Activated naive CD4-positive, alpha-beta T cell (primary cell): ENCODE results near the gene ZNF626.
"Not testable (repeated sequence)": the region's sequence is repeated elsewhere in the genome, so short reads cannot be mapped to it uniquely, and the experiment has no call there.

Source experiments
- DNase-seq, 4 experiments: peaks; one replicate each; lab custom pipeline; 2025; lab: John Stamatoyannopoulos, UW

The ZNF626 gene

DNA sequence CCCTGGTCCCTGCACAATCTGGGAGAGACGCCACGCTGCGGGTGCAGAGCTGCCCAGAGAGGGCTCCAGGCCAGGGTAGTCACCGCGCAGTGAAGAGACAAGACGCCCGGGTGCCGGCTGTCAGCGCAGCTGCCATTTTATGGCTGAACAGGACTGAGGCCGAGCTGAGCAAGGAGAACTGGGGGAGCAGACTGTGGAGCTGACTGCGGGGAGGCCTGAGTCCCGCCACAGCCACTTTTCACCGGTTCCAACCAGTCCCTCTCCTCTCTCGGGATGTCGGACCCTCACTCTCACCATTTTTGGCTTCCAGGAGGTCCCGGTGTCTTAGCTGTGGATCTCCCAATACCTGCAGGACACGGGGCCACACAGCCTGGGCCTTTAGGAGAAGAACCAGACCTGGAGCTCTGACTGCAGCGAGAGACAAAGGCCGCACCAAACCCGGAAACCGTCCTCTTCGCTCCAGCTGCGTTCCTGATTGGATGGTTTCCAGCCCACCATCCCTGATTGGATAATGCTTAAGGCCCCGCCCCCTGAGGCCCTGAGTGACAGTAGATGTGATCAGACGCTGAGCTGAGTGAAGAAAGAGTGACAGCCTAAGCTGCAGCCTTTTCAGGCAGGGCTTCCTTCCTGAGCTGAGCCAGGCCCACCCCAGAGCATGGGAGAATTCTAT, at the start of gene ZNF626:
ZNF626 (minus strand) TSS at position 422 of the 670 bp plus-strand sequence; CDS start at position 297, 125 bp downstream.
- DNase-seq, result peak; percentile 54 to 80 (median 70)

GRCh38 chr19:20669263-20669662, 7.9 kb upstream of the ZNF626 start:
- DNase-seq, result no peak

DNA sequence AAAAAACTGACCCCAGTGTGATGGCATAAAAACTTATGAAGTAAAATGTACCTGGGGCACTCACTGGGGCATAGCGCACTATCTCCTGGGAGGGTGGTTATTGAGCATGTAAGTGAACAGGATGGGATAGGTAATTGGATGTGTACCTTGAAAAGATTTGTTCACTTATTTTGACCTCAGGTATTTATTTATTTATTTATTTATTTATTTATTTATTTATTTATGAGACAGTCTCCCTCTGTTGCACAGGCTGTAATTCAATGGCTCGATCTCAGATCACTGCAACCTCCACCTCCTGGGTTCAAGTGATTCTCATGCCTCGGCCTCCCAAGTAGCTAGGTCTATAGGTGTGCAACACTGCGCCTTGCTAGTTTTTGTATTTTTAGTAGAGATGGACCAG, 5.9 kb upstream of the ZNF626 start:
- DNase-seq, result no peak

DNA sequence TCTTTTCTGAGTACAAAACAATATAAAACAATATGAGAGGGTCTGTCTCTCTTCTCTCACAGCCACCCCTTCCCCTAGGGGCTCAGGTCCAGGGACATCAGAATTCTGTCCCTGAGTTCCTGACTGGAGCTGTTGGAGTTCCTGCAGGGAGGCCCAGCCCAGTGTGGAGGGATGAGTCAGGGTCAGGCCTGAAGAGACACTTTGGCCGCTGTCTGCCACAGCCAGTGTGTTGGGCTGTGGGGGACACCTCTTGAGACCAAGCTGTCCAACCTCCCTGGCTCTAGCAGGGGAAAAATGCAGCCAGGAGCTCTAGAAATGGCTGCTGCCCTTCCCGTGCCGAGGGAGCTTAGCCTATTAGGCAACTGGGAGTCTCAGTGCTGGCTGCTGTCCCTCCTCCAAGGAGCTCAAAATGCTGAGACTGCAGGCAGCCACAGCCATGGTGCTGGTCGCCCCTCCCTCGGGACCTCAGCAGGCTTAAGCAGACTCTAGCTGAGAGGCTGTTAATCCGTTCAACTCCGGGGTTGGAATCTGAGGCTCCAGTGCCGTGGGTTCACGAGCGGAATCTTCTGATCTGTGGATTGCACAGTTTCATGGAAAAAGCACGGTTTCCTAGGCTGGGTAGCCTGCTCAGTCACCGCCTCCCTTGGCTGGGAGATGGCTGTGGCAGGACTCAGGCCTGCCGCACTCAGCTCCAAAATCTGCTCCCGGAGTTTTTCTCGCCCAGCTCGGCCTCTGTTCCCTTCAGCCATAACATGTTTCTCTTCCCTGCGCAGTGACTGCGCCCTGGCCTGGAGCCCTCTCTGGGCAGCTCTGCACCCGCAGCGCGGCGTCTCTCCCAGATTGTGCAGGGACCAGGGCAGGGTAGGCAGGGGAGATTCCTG, 3.8 kb upstream of the ZNF626 start:
- no peak for DNase-seq

DNA sequence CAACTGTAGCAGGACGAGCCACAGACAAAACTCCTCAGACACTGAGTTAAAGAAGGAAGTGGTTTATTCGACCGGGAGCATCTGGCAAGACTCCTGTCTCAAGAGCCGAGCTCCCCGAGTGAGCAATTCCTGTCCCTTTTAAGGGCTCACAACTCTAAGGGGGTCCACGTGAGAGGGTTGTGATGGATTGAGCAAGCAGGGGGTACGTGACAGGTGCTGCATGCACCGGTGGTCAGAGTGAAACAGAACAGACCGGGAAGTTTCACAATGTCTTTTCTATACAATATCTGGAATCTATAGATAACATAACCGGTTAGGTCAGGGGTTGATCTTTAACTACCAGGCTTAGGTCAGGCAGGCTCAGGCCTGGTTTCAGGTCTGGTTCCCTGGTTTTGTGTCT, 3.1 kb upstream of the ZNF626 start:
- not testable (repeated sequence) for DNase-seq

GRCh38 chr19:20662421-20663105, 1.2 kb upstream of the ZNF626 start:
- no peak for DNase-seq

DNA sequence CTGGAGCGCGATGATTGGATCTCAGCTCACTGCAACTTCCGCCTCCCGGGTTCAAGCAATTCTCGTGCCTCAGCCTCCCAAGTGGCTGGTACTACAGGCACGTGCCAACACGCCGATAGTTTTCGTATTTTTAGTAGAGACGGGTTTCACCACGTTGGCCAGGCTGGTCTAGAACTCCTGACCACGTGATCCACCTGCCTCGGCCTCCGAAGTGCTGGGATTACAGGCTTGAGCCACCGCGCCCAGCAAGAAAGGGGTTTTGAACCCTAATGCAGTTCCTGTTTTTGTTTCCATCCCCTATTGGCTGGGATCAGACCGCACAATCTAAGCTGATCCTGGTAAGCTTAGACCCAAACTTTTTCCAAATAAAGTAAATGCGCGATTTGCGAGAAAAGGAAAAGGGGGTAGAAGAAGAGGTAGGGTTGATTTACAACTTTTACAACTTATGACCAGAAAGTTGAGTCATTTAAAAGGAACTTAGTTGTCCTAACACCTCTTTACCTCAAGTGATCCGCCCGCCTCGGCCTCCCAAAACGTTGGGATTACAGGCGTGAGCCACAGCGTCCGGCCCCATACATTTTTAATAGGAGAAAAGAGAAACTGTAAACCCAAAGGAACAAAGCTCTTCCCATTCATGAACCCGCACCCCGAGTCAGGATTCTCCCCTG, 764 bp downstream of the ZNF626 start:
- DNase-seq, result no peak

GRCh38 chr19:20640545-20640944, 20.8 kb downstream of the ZNF626 start:
- DNase-seq, result no peak

GRCh38 chr19:20640023-20640422, 21.3 kb downstream of the ZNF626 start:
- no peak for DNase-seq

DNA sequence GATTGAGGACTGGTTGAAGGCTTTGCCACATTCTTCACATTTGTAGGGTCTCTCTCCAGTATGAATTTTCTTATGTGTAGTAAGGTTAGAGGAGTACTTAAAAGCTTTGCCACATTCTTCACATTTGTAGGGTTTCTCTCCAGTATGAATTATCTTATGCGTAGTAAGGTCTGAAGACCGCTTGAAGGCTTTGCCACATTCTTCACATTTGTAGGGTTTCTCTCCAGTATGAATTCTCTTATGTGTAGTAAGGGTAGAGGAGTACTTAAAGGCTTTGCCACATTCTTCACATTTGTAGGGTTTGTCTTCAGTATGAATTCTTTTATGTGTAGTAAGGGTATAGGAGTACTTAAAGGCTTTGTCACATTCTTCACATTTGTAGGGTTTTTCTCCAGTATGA, 36.8 kb downstream of the ZNF626 start:
- DNase-seq, result not testable (repeated sequence)

DNA sequence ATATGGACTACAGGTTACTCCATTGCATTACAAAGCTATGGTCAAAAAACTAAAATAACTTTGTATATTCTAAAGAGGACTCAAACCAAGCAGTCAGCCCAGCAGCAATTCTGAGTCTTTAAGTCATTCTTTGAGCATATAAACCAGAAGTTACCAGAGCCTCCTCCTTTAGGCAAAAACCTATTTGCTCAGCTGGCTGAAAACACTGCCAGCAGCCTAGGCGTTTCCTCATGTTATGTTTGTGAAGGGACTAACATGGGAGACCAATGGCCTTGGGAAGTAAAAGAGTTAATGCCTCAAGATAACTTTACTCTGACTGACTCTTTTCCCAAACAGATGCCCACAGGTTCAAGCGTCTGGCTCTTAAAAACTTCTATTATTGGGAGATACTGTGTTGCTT, 45.3 kb downstream of the ZNF626 start:
- no peak for DNase-seq

GRCh38 chr19:20614971-20615370, 46.4 kb downstream of the ZNF626 start:
- DNase-seq, result not testable (repeated sequence)

DNA sequence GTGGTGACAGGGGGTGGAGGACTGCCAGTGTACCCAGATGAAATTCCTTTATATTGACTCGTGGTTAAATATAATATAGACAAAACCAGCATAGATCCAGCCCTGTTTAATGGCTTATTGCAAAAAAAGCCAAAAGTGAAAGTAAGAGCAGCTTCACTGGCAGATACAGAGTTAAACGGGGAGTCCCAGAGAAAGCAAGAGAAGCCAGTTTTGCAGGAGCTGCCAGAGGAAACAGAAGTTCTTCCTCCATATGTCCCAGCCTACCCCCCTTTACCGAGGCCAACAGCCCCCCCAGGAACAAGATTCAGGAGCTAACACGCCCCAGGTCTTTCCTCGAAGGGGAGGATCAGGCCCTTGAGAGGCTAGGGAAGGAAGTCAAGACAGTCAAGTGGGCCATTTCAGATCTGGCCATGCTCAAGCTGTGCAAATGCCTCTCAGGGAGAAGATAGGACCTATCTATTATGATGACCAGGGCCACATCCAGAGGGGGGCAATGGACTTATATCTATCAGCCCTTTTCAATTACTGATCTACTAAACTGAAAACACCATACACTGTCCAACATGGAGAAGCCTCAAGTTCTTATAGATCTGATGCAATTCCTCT, 48.6 kb downstream of the ZNF626 start:
- no peak for DNase-seq

- DNase-seq, result no peak
These were observed 49.5 kb downstream of the ZNF626 start for GRCh38 chr19:20611866-20612265.

GRCh38 chr19:20607943-20608342, 53.4 kb downstream of the ZNF626 start:
- no peak for DNase-seq
